GM13976 (cell line): ENCODE data around the gene ZSWIM7.

Experiments used
- DNase-seq: peaks from one replicate; pipeline ENCODE4 v3.0.0; 2012; ENCODE audit warnings: low spot score
- CTCF ChIP-seq: IDR thresholded peaks from 2 replicates; pipeline ENCODE4 v1.5.1; 2012; ENCODE audit warnings: borderline replicate concordance, mild to moderate bottlenecking; ENCODE audit not compliant: insufficient read depth; ENCODE audit errors: extremely low read depth, missing control alignments, control extremely low read depth
- in situ Hi-C: fragments of 300-500 bp; cut with MboI; formaldehyde crosslinking; loops from one replicate; pipeline ENCODE4 v1.12.0; 2022; ENCODE audit warnings: low sequenced_read_pairs, mixed read lengths, inconsistent platforms; ENCODE audit not compliant: unreplicated experiment

ZSWIM7 gene

GRCh38 chr17:15935891-15936290 lies 63.6 kb downstream of the ZSWIM7 start:
- no peak for TF ChIP-seq CTCF
- DNase-seq = no peak
- in situ Hi-C loops = no loop called here

GRCh38 chr17:15934866-15935265 lies 64.6 kb downstream of the ZSWIM7 start:
- DNase-seq = no peak
- no peak for TF ChIP-seq CTCF
- in situ Hi-C loops = no loop called here

GRCh38 chr17:15931394-15931793 lies 68.1 kb downstream of the ZSWIM7 start:
- no peak for DNase-seq
- TF ChIP-seq CTCF = no peak
- in situ Hi-C loops = no loop called here

GRCh38 chr17:15930426-15930825 lies 69.1 kb downstream of the ZSWIM7 start:
- no peak for DNase-seq
- no peak for TF ChIP-seq CTCF
- in situ Hi-C loops = no loop called here

- no peak for DNase-seq
- TF ChIP-seq CTCF = no peak
- in situ Hi-C loops = no loop called here
These were observed 69.6 kb downstream of the ZSWIM7 start for GRCh38 chr17:15929941-15930340.

- no peak for DNase-seq
- in situ Hi-C loops = no loop called here
- TF ChIP-seq CTCF = no peak
These were observed 71.2 kb downstream of the ZSWIM7 start for GRCh38 chr17:15928286-15928785.
